Measurements from ENCODE around the gene GRAMD4.

DNA sequence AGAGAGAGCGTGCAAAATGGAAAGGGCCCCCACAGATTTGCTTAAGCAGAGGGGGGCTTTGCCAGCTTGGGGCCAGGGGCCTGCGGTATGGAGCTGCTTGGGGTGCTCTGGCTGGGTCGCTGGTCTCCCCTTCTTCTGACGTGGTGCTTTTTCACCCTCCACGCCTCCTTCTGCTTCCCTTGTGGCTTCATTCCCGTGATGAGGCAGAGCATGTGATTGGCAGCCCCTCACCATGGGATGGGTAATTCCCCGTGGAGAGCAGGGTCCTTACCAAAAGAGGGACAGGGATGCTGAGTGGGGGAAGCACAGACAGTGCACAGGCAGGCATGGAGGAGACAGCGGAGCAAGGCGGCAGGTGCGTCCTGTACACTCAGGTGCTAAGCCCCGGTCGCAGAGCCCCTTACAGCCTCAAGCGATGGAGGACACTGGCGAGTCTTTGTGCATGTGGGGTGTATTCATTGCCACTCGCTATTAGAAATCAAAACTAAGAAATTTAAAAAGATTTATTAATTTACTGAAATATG, 19.9 kb upstream of the GRAMD4 start:
- TF ChIP-seq, protein P1, sequence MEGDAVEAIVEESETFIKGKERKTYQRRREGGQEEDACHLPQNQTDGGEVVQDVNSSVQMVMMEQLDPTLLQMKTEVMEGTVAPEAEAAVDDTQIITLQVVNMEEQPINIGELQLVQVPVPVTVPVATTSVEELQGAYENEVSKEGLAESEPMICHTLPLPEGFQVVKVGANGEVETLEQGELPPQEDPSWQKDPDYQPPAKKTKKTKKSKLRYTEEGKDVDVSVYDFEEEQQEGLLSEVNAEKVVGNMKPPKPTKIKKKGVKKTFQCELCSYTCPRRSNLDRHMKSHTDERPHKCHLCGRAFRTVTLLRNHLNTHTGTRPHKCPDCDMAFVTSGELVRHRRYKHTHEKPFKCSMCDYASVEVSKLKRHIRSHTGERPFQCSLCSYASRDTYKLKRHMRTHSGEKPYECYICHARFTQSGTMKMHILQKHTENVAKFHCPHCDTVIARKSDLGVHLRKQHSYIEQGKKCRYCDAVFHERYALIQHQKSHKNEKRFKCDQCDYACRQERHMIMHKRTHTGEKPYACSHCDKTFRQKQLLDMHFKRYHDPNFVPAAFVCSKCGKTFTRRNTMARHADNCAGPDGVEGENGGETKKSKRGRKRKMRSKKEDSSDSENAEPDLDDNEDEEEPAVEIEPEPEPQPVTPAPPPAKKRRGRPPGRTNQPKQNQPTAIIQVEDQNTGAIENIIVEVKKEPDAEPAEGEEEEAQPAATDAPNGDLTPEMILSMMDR (IDR thresholded peaks at IDR 0.05): no peak
- no peak for TF ChIP-seq POLR2AphosphoS5 (IDR thresholded peaks at IDR 0.05)

Data from transverse colon (tissue), 4 donors.